PC-3 (cell line): ENCODE measurements around the gene ABRAXAS1. TPM values are rescaled to one million over a fixed set of nuclear protein-coding genes. Genes with fewer than 3 reads are reported as not detected.

Source experiments
- ATAC-seq: fragments of 200-7000 bp; cut with Tn5 transposase; 2 replicates; pipeline ENCODE4 v1.9.1; 2020; ENCODE audit warnings: mild to moderate bottlenecking, moderate library complexity
- BruUV-seq: library from RNA; stranded (reverse); fragments of 400-500 nt; replicated peaks from 2 replicates; lab custom pipeline; 2021; lab: Mats Ljungman, UMichigan
- CTCF ChIA-PET: fragments of 300-600 bp; sonication (Branson Sonifier 250); formaldehyde crosslinking; loops from one replicate; lab custom pipeline; 2022; ENCODE audit warnings: antibody characterized with exemption; lab: Charles Lee
- POLR2A ChIA-PET: fragments of 300-600 bp; sonication (Branson Sonifier 250); formaldehyde crosslinking; loops from one replicate; lab custom pipeline; 2022; ENCODE audit warnings: antibody characterized with exemption; ENCODE audit not compliant: unreplicated experiment; lab: Charles Lee
- DNase-seq: peaks from one replicate; pipeline ENCODE4 v3.0.0-alpha.2; 2015
- H2AFZ ChIP-seq: fragments of 300-600 bp; sonication (generic); 2 replicates; pipeline ENCODE4 v1.6.0; 2016; ENCODE audit warnings: antibody characterized with exemption, low read length
- H3F3A ChIP-seq: fragments of 300-600 bp; sonication (generic); one replicate; pipeline ENCODE4 v1.6.0; 2017; ENCODE audit warnings: antibody characterized with exemption, low read length, control low read depth, mild to moderate bottlenecking; ENCODE audit not compliant: unreplicated experiment
- H3K27ac ChIP-seq: fragments of 300-600 bp; sonication (generic); 2 replicates; pipeline ENCODE4 v1.5.1; 2016; ENCODE audit warnings: mild to moderate bottlenecking, low read length
- H3K27me3 ChIP-seq: fragments of 300-600 bp; sonication (generic); 2 replicates; pipeline ENCODE4 v1.6.1; 2016; ENCODE audit warnings: low read length, mixed read lengths
- H3K36me3 ChIP-seq: fragments of 300-600 bp; sonication (generic); 2 replicates; pipeline ENCODE4 v1.6.1; 2016; ENCODE audit warnings: low read depth, mixed run types, low read length, mixed read lengths
- H3K4me1 ChIP-seq: fragments of 300-600 bp; sonication (generic); 2 replicates; pipeline ENCODE4 v1.5.1; 2016; ENCODE audit warnings: low read length; ENCODE audit not compliant: insufficient read depth
- H3K4me2 ChIP-seq: fragments of 300-600 bp; sonication (generic); 2 replicates; pipeline ENCODE4 v1.6.0; 2016; ENCODE audit warnings: low read length
- H3K4me3 ChIP-seq: fragments of 300-600 bp; sonication (generic); 2 replicates; pipeline ENCODE4 v1.5.1; 2016; ENCODE audit warnings: mild to moderate bottlenecking, low read length, mixed read lengths
- H3K79me2 ChIP-seq: fragments of 300-600 bp; sonication (generic); 2 replicates; pipeline ENCODE4 v1.6.1; 2017; ENCODE audit warnings: low read length, mixed read lengths
- H3K9ac ChIP-seq: fragments of 300-600 bp; sonication (generic); 2 replicates; pipeline ENCODE4 v1.6.0; 2016; ENCODE audit warnings: mild to moderate bottlenecking, low read length
- H3K9me2 ChIP-seq: fragments of 300-600 bp; sonication (generic); replicated peaks from 2 replicates; pipeline ENCODE4 v1.6.1; 2016; ENCODE audit warnings: mixed run types, low read length, mixed read lengths
- H3K9me3 ChIP-seq: fragments of 300-600 bp; sonication (generic); 2 replicates; pipeline ENCODE4 v1.6.1; 2016; ENCODE audit warnings: low read length, mixed read lengths
- H4K20me1 ChIP-seq: fragments of 300-600 bp; sonication (generic); 2 replicates; pipeline ENCODE4 v1.6.1; 2016; ENCODE audit warnings: low read length, mixed read lengths
- CTCF ChIP-seq: fragments of 300-600 bp; sonication (generic); conservative IDR thresholded peaks from 2 replicates; pipeline ENCODE4 v1.5.1; 2017; ENCODE audit warnings: antibody characterized with exemption, low read depth, mild to moderate bottlenecking, low read length
- EZH2 ChIP-seq: fragments of 300-600 bp; sonication (generic); IDR thresholded peaks from one replicate; pipeline ENCODE4 v1.6.1; 2017; ENCODE audit warnings: antibody characterized with exemption, mild to moderate bottlenecking, low read length; ENCODE audit not compliant: unreplicated experiment
- EZH2phosphoT487 ChIP-seq: fragments of 300-600 bp; sonication (generic); IDR thresholded peaks from 2 replicates; pipeline ENCODE4 v1.6.1; 2018; ENCODE audit warnings: mild to moderate bottlenecking, antibody characterized with exemption, low read length, borderline replicate concordance
- intact Hi-C: fragments of 100-400 bp; cut with micrococcal nuclease; formaldehyde crosslinking; loops from 2 replicates; pipeline ENCODE4 v1.9.0; 2023
- total RNA-seq: library from RNA; depleted of rRNA; stranded (reverse); fragments of >200 nt; gene quantifications from 2 replicates; pipeline ENCODE4 v1.2.3, GENCODE V29; 2014

ABRAXAS1 gene
- total RNA-seq, 1 experiment from 2014 or later = 10.3 TPM

GRCh38 chr4:83431200-83431599 is 53.7 kb downstream of the ABRAXAS1 start:
- Histone ChIP-seq H3K4me1 (no peaks in the 10 kb centered on the region), H3F3A (no peaks in the 10 kb centered on the region), H3K79me2 (no peaks in the 10 kb centered on the region), H3K27ac (no peak overlapping the region), H3K9me3 (no peaks in the 10 kb centered on the region), H2AFZ (no peak overlapping the region), H3K27me3 (no peaks in the 10 kb centered on the region), H3K36me3 (no peaks in the 10 kb centered on the region), H3K4me3 (no peak overlapping the region), H3K9ac (no peak overlapping the region), H3K9me2 (no peaks in the 10 kb centered on the region), H4K20me1 (no peaks in the 10 kb centered on the region), H3K4me2 (no peak overlapping the region)
- CTCF ChIA-PET = no interaction called here
- TF ChIP-seq CTCF (no peak), EZH2 (no peak), EZH2phosphoT487 (no peak)
- BruUV-seq = no TSS peak
- ATAC-seq (no peak), DNase-seq (no peak)
- POLR2A ChIA-PET = no interaction called here
- intact Hi-C loops = loop anchor here (10.0 kb wide), 1 partner anchor 66 kb away; no protein-coding TSS in a partner anchor

- Histone ChIP-seq H3K9ac (no peak overlapping the region), H2AFZ (no peak overlapping the region), H3K4me1 (no peaks in the 10 kb centered on the region), H3K9me3 (no peaks in the 10 kb centered on the region), H3K27me3 (no peaks in the 10 kb centered on the region), H3K9me2 (no peaks in the 10 kb centered on the region), H4K20me1 (no peaks in the 10 kb centered on the region), H3K4me2 (no peak overlapping the region), H3K4me3 (no peak overlapping the region), H3K79me2 (no peaks in the 10 kb centered on the region), H3K36me3 (no peaks in the 10 kb centered on the region), H3K27ac (no peak overlapping the region), H3F3A (no peaks in the 10 kb centered on the region)
- DNase-seq (no peak), ATAC-seq (no peak)
- CTCF ChIA-PET = no interaction called here
- no peak for TF ChIP-seq EZH2phosphoT487
- TF ChIP-seq EZH2 = no peak
- no peak for TF ChIP-seq CTCF
- intact Hi-C loops = no loop called here
- no TSS peak for BruUV-seq
- POLR2A ChIA-PET = no interaction called here
Observed at GRCh38 chr4:83418211-83418610, 66.7 kb downstream of the ABRAXAS1 start.

- intact Hi-C loops = no loop called here
- no TSS peak for BruUV-seq
- Histone ChIP-seq H3K27me3 (no peaks in the 10 kb centered on the region), H3K9me2 (no peaks in the 10 kb centered on the region), H3K4me3 (no peak overlapping the region), H3K36me3 (no peaks in the 10 kb centered on the region), H3F3A (no peaks in the 10 kb centered on the region), H3K27ac (no peak overlapping the region), H3K4me2 (no peak overlapping the region), H2AFZ (no peak overlapping the region), H4K20me1 (no peaks in the 10 kb centered on the region), H3K4me1 (no peaks in the 10 kb centered on the region), H3K9ac (no peak overlapping the region), H3K9me3 (no peaks in the 10 kb centered on the region), H3K79me2 (no peaks in the 10 kb centered on the region)
- ChIA-PET POLR2A (interaction anchor here (0.6 kb wide), 1 partner anchor 82 kb away, joined by 10 read pairs; no protein-coding TSS in a partner anchor), CTCF (no interaction called here)
- ATAC-seq = no peak
- no peak for DNase-seq
- no peak for TF ChIP-seq EZH2
- TF ChIP-seq EZH2phosphoT487 = no peak
- TF ChIP-seq CTCF = no peak
Observed at GRCh38 chr4:83417566-83417965, 67.3 kb downstream of the ABRAXAS1 start.
